Stomach (tissue), 4 donors: ENCODE results near the gene CCDC106.

ENCODE experiments used
- POLR2A ChIP-seq, 4 donors: fragments of 450-650 bp; IDR thresholded peaks; one replicate each; pipeline ENCODE4 v1.6.1; 2016; ENCODE audit warnings: antibody characterized with exemption in 4 of 4, control low read depth in 2 of 4, mild to moderate bottlenecking in 1 of 4, moderate library complexity in 1 of 4
- POLR2AphosphoS5 ChIP-seq, 3 donors: sonication (generic); formaldehyde crosslinking; IDR thresholded peaks; one replicate each; pipeline ENCODE4 v1.6.1; 2016; ENCODE audit warnings: antibody characterized with exemption in 3 of 3
- TF ChIP-seq, protein P1 (sequence below), 7 experiments: fragments of 450-650 bp in 4 of 7; fragments of 200-600 bp in 3 of 7; sonication (generic) in 3 of 7; IDR thresholded peaks; one replicate each; pipeline ENCODE4 v1.5.1; 2016 to 2019; ENCODE audit warnings: antibody characterized with exemption in 7 of 7, control low read depth in 2 of 7, mild to moderate bottlenecking in 1 of 7

DNA sequence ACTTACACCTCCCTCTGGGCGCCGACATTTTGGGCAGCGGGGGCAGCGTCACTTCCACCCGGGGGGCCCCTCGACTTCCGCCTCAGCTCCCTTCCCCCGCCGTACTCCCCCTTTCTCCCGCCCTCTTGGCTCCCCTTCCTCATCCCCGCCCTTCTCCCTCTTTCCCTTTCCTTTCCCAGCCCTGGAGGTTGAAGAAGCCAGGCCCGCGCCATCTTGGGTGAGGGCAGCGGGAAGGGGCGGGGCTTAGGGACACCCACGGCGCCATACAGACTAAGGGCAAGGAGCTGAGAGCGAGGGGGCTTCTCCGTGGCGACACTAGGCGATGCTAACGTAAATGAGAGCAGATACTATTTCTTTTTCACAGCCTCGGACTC, 48.6 kb upstream of the CCDC106 start, which contains the start of gene FIZ1:
- TF ChIP-seq POLR2A (IDR thresholded peaks at IDR 0.05) (no peak), POLR2AphosphoS5 (IDR thresholded peaks at IDR 0.05) (peak; percentile 38 to 82 (median 51))
- TF ChIP-seq, protein P1, sequence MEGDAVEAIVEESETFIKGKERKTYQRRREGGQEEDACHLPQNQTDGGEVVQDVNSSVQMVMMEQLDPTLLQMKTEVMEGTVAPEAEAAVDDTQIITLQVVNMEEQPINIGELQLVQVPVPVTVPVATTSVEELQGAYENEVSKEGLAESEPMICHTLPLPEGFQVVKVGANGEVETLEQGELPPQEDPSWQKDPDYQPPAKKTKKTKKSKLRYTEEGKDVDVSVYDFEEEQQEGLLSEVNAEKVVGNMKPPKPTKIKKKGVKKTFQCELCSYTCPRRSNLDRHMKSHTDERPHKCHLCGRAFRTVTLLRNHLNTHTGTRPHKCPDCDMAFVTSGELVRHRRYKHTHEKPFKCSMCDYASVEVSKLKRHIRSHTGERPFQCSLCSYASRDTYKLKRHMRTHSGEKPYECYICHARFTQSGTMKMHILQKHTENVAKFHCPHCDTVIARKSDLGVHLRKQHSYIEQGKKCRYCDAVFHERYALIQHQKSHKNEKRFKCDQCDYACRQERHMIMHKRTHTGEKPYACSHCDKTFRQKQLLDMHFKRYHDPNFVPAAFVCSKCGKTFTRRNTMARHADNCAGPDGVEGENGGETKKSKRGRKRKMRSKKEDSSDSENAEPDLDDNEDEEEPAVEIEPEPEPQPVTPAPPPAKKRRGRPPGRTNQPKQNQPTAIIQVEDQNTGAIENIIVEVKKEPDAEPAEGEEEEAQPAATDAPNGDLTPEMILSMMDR (IDR thresholded peaks at IDR 0.05): no peak
